ENCODE measurements around the gene COG1.
"Not testable (repeated sequence)": the region's sequence is repeated elsewhere in the genome, so short reads cannot be mapped to it uniquely, and the experiment has no call there.

Gene COG1

GRCh38 chr17:73192894-73193701 is at the start of gene COG1:
Gene COG1, plus strand, starts transcription at chr17:73193055. Its CDS starts 15 bp downstream, at chr17:73193070.
- DNase-seq (ENCODE audit: low read depth in 2 of 3, low spot score in 1 of 3) = peak; percentile 40 to 76 (median 74)

GRCh38 chr17:73144209-73144608 is 48.6 kb upstream of the COG1 start:
- not testable (repeated sequence) for DNase-seq (ENCODE audit: low read depth in 2 of 3, low spot score in 1 of 3)

- no peak for DNase-seq (ENCODE audit: low read depth in 2 of 3, low spot score in 1 of 3)
These were observed 47.2 kb upstream of the COG1 start for GRCh38 chr17:73145641-73146040.

GRCh38 chr17:73147791-73148190 is 45.1 kb upstream of the COG1 start:
- DNase-seq (ENCODE audit: low read depth in 2 of 3, low spot score in 1 of 3) = not testable (repeated sequence)

GRCh38 chr17:73148540-73149334 is 44.1 kb upstream of the COG1 start:
- no peak for DNase-seq (ENCODE audit: low read depth in 2 of 3, low spot score in 1 of 3)

GRCh38 chr17:73150622-73151300 is 42.1 kb upstream of the COG1 start:
- not testable (repeated sequence) for DNase-seq (ENCODE audit: low read depth in 2 of 3, low spot score in 1 of 3)

GRCh38 chr17:73151916-73152632 is 40.8 kb upstream of the COG1 start:
- no peak for DNase-seq (ENCODE audit: low read depth in 2 of 3, low spot score in 1 of 3)

GRCh38 chr17:73155410-73156165 is 37.3 kb upstream of the COG1 start:
- no peak for DNase-seq (ENCODE audit: low read depth in 2 of 3, low spot score in 1 of 3)

- peak; percentile 35 to 54 (median 51) for DNase-seq (ENCODE audit: low read depth in 2 of 3, low spot score in 1 of 3)
These were observed 36.6 kb upstream of the COG1 start for GRCh38 chr17:73156166-73156840.

- no peak for DNase-seq (ENCODE audit: low read depth in 2 of 3, low spot score in 1 of 3)
These were observed 35.9 kb upstream of the COG1 start for GRCh38 chr17:73156887-73157520.

- no peak for DNase-seq (ENCODE audit: low read depth in 2 of 3, low spot score in 1 of 3)
These were observed 35.3 kb upstream of the COG1 start for GRCh38 chr17:73157521-73157890.

- DNase-seq (ENCODE audit: low read depth in 2 of 3, low spot score in 1 of 3) = no peak
These were observed 34.7 kb upstream of the COG1 start for GRCh38 chr17:73158133-73158532.

- DNase-seq (ENCODE audit: low read depth in 2 of 3, low spot score in 1 of 3) = no peak
These were observed 31.8 kb upstream of the COG1 start for GRCh38 chr17:73160980-73161630.

GRCh38 chr17:73163043-73163442 is 29.8 kb upstream of the COG1 start:
- DNase-seq (ENCODE audit: low read depth in 2 of 3, low spot score in 1 of 3) = no peak

- DNase-seq (ENCODE audit: low read depth in 2 of 3, low spot score in 1 of 3) = no peak
These were observed 27.0 kb upstream of the COG1 start for GRCh38 chr17:73165616-73166404.

- DNase-seq (ENCODE audit: low read depth in 2 of 3, low spot score in 1 of 3) = no peak
These were observed 25.9 kb upstream of the COG1 start for GRCh38 chr17:73166731-73167581.

- no peak for DNase-seq (ENCODE audit: low read depth in 2 of 3, low spot score in 1 of 3)
These were observed 24.2 kb upstream of the COG1 start for GRCh38 chr17:73168667-73169066.

Measured in stimulated activated CD4-positive, alpha-beta T cell treated with anti-CD3 and anti-CD28 coated beads, Interleukin-12 subunit alpha, Interleukin-12 subunit beta, amount 100 ng/mL, for 48 hours (primary cell).